Stimulated activated CD8-positive, alpha-beta memory T cell treated with anti-CD3 and anti-CD28 coated beads, Interleukin-15, amount 100 ng/mL, for 24 hours (primary cell): ENCODE results near the gene CWC22.
"Not testable (repeated sequence)": the region's sequence is repeated elsewhere in the genome, so short reads cannot be mapped to it uniquely, and the experiment has no call there.

ENCODE experiments used
- DNase-seq: peaks from one replicate; pipeline ENCODE4 v3.0.0-alpha.2; 2020; ENCODE audit warnings: low read depth

Gene CWC22

DNA sequence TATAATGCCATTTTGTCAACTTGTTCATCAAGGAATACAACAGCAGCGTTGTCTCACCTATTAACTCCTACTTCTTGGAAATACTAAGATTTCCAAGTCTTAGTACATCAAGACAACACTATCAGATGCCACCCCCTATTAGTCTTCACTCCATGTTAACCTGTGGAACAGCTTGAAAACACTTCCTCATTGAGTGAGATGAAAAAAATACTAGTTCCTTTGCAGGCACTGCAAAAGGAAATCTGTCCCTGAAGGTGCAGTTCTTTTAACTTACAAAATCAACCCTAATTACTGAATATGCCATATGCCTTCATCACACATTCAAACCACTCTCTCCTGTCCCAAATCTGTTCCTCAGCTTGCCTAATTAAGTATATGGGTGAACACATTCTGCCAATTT lies 4.0 kb downstream of the CWC22 start:
- DNase-seq: no peak

DNA sequence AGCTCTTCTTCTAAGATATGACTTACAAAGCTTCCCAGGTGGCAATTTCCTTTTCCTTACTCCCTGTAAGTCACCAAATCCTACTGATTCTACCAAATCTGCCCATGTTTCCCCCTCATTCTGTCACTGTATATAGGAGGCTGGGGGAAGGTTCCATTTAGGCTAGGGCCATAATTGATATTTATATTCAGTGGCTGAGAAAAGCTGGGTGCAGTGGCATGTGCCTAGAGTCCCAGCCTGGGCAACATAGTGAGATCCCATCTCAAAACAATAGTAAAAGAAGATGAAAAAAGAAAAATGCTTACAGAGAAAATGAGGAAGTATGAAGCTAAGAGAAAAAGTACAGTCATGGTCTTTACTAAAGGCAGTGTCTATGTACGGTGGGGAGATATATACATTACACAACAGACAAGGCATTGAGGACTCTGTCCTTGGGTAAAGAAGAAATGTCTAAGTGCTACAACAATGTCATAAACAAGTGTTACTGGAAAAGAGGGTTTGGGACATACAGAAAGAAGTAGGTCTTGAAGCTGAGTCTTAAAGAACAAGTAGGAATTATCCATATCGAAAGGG lies 4.8 kb downstream of the CWC22 start:
- DNase-seq: no peak

GRCh38 chr2:180001726-180002125 lies 5.4 kb downstream of the CWC22 start:
- no peak for DNase-seq

DNA sequence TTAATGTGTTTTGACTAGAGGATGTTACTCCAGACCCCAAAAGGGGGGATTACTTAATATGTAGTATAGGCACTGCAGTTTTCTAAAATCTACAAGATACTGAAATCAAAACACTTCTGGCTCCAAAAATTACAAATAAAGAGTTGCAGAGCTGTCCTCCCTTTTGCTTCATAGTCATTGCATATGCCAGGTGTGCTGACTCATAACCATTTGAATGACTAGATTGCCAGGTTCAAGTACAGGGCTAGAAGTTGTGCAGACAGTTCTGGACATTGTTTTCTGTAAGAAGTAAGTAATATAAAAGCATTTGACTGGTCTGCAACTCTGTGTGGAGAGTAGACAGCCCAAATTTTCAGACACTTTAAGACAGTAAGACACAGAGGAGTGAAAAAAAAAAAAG lies 6.7 kb downstream of the CWC22 start:
- no peak for DNase-seq

- DNase-seq: no peak
Measured at GRCh38 chr2:179999000-179999399, 8.1 kb downstream of the CWC22 start.

DNA sequence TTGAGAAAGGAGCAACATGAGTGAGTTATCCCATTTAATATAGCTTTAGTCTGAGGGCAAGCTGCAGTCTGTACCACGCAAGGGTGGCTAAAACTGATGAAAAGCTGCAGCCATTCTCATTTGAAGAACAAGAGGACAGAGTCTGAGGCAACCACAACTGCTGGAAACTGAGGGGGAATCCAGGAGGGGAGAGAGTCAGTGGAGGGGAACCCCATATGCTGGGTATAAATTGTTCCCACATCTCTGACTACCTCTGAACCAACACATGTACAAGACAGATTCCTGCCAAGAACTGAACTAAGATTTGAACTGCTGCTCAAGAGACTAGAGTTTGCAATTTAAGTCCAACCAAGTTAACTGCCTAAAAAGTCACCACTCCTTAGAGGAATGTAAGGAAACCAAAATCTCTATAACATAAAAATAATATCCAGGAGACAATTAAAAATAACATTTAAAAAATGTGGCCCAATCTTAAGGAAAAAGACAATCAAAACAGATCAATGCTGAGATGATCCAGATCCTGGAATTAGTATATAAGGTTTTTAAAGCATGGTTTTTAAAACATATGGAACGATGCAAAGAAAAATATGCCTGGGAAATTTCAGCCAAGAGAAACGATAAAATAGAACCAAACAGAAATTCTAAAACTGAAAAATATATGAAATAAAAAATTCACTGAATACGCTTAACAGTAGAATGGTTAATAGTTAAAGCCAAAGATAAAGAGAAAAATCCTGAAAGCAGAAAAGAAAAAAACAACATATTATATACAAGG lies 11.2 kb downstream of the CWC22 start:
- no peak for DNase-seq

GRCh38 chr2:179991344-179991743 lies 15.8 kb downstream of the CWC22 start:
- no peak for DNase-seq

- no peak for DNase-seq
Measured at GRCh38 chr2:179990676-179991317, 16.3 kb downstream of the CWC22 start.

GRCh38 chr2:179987916-179988315 lies 19.2 kb downstream of the CWC22 start:
- no peak for DNase-seq

DNA sequence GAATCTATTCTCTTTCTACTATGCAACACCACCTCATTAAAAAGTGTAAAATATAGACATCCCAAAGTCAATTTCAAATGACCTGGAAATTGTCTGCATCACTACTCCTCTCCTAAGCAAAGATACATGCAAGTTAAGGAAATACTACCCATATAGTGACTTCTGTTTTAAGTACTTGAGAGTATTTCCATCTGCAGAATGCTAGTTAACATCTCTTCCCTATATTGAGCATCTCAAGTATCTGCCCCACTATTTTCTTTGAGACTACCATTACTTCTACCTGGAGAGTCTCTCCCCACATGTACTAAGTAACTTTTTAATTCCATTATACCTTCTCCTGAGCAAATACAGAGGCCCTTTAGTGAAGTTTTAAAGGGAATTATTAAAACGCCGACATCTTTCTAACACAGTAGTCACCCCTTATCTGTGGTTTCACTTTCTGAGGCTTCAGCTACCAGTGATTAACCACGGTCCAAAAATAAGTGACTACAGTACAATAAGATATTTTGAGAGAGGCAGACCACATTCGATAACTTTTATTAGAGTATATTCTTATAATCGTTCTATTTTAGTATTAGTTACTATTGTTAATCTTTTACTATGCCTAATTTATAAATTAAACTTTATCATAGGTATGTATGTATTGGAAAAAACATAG lies 21.8 kb downstream of the CWC22 start:
- DNase-seq: no peak

GRCh38 chr2:179983250-179983932 lies 23.7 kb downstream of the CWC22 start:
- no peak for DNase-seq

DNA sequence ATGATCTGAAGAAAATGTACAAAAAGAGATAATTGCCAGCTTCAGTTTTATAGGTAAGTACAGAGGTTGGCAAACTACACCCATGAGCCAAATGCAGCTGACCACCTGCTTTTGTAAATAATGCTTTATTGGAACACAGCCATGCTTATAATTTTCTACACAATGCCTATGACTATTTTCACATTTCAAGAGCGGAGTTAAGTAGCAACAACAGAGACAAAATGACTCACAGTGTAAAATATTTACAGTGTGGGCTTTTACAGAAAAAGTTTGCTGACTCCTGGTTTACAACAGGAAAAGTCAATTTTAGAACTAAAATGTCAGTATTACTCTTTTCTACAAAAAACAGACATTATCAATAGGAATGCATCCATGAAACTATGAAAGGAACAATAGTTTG lies 26.0 kb downstream of the CWC22 start:
- no peak for DNase-seq

DNA sequence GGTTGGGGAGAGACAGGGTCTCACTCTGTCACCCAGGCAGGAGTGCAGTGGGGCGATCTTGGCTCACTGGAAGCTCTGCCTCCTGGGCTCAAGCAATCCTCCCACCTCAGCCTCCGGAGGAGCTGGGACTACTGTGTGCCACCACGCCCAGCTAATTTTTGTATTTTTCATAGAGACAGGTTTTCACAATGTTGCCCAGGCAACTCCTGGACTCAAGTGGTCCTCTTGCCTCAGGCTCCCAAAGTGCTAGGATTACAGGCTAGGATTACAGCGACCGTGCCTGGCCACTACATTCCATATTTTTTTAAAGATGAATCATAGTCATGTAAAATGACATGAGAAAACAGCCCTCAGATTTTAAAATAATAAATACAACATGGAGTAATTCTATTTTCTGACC lies 32.3 kb downstream of the CWC22 start:
- no peak for DNase-seq

GRCh38 chr2:179966778-179967394 lies 40.2 kb downstream of the CWC22 start:
- DNase-seq: no peak

- DNase-seq: no peak
Measured at GRCh38 chr2:179965291-179966258, 41.5 kb downstream of the CWC22 start.

DNA sequence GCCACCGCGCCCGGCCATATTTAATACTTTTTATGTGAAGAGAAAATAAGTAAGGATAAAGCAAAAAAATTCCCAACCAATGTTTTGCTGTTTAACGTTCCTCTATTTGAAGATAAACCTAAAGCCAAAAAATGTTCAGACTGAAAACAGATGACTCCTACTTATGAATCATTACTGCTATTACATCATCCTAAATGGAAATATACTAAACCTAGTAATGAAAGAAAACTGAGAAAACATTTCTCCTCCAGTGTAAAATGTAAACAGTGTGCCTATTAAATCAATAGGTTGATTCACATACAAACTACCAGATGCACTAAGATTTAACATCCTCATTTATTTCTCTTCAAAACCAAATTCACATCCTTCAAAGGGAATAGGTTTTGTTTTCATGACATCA lies 43.5 kb downstream of the CWC22 start:
- DNase-seq: no peak

DNA sequence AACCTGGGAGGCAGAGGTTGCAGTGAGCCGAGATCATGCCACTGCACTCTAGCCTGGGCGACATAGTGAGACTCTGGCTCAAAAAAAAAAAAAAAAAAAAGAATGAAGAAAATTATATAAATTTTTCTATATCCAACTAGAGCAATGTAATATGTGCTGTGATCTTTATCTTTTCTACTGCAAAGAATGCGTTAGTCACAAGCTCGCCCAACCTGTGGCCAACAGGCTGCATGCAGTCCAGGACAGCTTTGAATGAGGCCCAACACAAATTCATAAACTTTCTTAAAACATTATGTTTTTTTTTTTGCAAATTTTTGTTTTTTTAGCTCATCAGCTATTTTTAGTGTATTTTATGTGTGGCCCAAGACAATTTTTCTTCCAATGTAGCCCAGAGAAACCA lies 48.8 kb downstream of the CWC22 start:
- not testable (repeated sequence) for DNase-seq

DNA sequence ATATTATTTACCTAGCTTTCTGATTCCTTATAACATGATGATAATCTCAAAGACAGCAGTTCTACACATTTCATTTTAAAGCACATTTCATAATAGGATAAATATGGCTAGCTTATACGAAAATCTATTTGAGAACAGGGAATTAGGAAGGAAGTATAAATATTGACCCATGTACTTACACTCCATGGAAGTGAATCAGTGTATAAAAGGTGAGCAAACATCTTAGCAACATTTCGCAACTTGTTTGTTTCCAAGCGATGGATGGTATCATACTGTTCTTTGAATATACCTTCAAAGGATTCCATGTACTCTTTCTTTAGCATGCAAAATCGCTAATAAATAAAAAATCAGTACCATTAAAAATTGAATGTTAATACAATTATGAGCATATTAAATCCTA lies 53.1 kb downstream of the CWC22 start:
- DNase-seq: no peak

GRCh38 chr2:179953359-179953758 lies 53.7 kb downstream of the CWC22 start:
- no peak for DNase-seq

DNA sequence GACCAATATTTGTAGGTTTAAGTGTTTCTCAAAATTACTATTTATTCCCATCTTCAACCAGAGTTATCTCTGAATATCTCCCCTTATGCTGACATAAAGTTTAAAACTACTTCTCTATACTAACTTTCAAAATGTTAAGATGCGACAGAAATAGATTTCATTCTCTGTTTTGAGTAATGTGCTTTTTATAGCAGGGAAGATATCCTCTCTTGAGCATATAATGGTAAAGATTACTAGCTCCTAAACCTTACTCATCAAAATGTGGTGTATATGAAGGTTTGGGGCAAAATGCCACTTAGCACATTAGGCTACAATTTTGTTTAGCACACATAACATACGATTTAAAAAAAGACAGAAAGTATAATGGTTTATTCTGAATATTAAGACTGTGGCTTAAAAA lies 54.4 kb downstream of the CWC22 start:
- no peak for DNase-seq

GRCh38 chr2:179951680-179952079 lies 55.4 kb downstream of the CWC22 start:
- no peak for DNase-seq
